ENCODE measurements around the gene ZNF609. TPM values are rescaled to one million over a fixed set of nuclear protein-coding genes. Genes with fewer than 3 reads are reported as not detected.
A peak's percentile ranks its signal among the peaks of the same experiment; 100 is the strongest.
"Not testable (repeated sequence)": the region's sequence is repeated elsewhere in the genome, so short reads cannot be mapped to it uniquely, and the experiment has no call there.

Gene ZNF609
- polyA plus RNA-seq, 1 donor = 37.2 TPM

- no peak for DNase-seq
Observed at GRCh38 chr15:64619880-64620839, 159.8 kb downstream of the ZNF609 start.

- no peak for DNase-seq
Observed at GRCh38 chr15:64621056-64621455, 160.7 kb downstream of the ZNF609 start.

- no peak for DNase-seq
Observed at GRCh38 chr15:64622410-64623260, 162.3 kb downstream of the ZNF609 start.

GRCh38 chr15:64623347-64623996 lies 163.1 kb downstream of the ZNF609 start:
- no peak for DNase-seq

GRCh38 chr15:64624242-64624641 lies 163.9 kb downstream of the ZNF609 start:
- DNase-seq = no peak

GRCh38 chr15:64629063-64629462 lies 168.7 kb downstream of the ZNF609 start:
- DNase-seq = no peak

GRCh38 chr15:64630396-64631107 lies 170.2 kb downstream of the ZNF609 start:
- no peak for DNase-seq

GRCh38 chr15:64632639-64633038 lies 172.3 kb downstream of the ZNF609 start:
- DNase-seq = not testable (repeated sequence)

GRCh38 chr15:64633332-64633731 lies 173.0 kb downstream of the ZNF609 start:
- no peak for DNase-seq

GRCh38 chr15:64634027-64634426 lies 173.6 kb downstream of the ZNF609 start:
- DNase-seq = peak; percentile 26

- DNase-seq = peak; percentile 79
Observed at GRCh38 chr15:64634576-64635498, 174.5 kb downstream of the ZNF609 start.

GRCh38 chr15:64635499-64636495 lies 175.4 kb downstream of the ZNF609 start:
- peak; percentile 41 for DNase-seq

GRCh38 chr15:64636556-64636955 lies 176.2 kb downstream of the ZNF609 start:
- no peak for DNase-seq

- no peak for DNase-seq
Observed at GRCh38 chr15:64637412-64637811, 177.0 kb downstream of the ZNF609 start.

GRCh38 chr15:64639744-64640143 lies 179.4 kb downstream of the ZNF609 start:
- not testable (repeated sequence) for DNase-seq

- no peak for DNase-seq
Observed at GRCh38 chr15:64640146-64640871, 179.9 kb downstream of the ZNF609 start.

- DNase-seq = no peak
Observed at GRCh38 chr15:64642875-64643274, 182.5 kb downstream of the ZNF609 start.

- no peak for DNase-seq
Observed at GRCh38 chr15:64643685-64644084, 183.3 kb downstream of the ZNF609 start.

Data from left kidney (tissue), 2 donors.